Measurements from ENCODE around the gene TRMT10A.

- no peak for TF ChIP-seq CTCF (conservative IDR thresholded peaks at IDR 0.05; ENCODE audit: low read length)
- no peak for TF ChIP-seq EZH2phosphoT487 (IDR thresholded peaks at IDR 0.05; ENCODE audit: borderline replicate concordance)
Measured at GRCh38 chr4:99529956-99530355, 33.9 kb downstream of the TRMT10A start.

All from Loucy (cell line).